HG03558 (cell line): Measurements from ENCODE around the gene POMC.
"Not testable (repeated sequence)": the region's sequence is repeated elsewhere in the genome, so short reads cannot be mapped to it uniquely, and the experiment has no call there.

ENCODE experiments used
- ATAC-seq: cut with Tn5 transposase; IDR thresholded peaks from one replicate; pipeline ENCODE4 v1.9.1; 2021; ENCODE audit warnings: moderate number of reproducible peaks; ENCODE audit not compliant: unreplicated experiment; ENCODE audit errors: extremely low read depth

Gene POMC

DNA sequence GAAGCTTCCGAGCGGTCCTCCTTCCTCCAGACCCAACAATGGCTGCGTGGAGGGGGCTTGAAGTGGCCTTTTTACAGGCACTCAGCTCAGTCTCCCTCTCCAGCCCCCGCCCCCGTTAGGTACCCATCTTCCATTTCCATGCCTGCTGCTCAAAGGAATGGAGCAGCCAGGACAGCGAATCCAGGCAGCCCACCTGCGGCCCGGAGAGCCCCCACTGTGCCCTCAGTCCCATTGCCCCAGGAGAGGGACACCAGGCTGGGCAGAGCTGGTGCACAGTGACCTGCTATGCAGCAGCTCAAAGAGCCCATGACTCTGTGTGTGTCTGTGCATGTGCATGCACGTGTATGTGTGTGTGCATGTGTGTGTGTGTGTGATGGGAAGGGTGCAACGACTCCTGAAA, 10.6 kb upstream of the POMC start:
- no peak for ATAC-seq

DNA sequence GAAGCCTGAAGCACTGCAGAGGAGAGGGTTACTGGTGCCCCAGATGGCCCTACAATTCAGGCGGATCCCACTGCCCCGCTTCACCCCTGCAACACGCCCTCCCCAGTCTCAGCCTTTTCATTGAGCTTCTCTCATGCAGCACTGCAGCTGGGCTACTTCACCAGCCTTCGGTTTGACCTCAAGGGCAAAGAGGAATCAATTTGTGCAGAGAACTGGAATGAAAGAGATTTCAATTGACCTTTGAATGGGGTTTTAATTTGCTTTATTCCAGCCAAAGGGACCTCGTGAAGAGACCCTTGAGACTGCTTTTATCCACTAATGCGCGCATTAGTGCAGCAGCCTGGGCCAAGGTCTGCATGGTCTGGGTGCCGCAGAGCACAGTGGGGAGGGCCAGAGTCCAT, 8.8 kb upstream of the POMC start:
- ATAC-seq, result no peak

DNA sequence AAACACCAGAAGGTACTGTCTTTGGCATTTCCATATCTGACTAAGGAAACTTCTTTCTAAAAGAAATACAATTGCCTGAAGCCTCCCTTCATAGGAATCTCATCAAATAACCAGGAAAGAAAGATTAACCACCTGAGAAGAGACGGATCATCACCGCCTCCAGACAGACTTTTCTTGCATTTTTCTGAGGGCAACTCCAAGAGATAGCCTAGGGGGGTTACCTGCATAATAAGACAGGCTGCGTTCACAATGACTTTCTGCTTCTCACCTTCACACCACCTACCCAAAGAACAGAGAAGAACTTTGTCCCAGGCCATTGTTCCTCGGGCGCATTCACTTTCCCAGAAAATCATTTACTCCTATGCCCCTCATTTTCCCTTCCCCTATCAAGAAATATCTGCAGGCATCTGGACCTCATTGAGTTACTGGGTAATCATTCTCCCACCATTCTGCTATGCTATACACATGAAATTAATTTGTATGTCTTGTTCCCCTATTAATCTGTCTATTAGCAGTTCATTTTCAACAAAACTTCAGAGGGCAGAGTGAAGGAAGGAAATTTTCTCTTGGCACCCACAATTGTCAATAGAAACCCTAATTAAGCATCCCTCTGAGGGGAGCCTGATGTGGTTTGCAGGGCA, 8.3 kb upstream of the POMC start:
- no peak for ATAC-seq

DNA sequence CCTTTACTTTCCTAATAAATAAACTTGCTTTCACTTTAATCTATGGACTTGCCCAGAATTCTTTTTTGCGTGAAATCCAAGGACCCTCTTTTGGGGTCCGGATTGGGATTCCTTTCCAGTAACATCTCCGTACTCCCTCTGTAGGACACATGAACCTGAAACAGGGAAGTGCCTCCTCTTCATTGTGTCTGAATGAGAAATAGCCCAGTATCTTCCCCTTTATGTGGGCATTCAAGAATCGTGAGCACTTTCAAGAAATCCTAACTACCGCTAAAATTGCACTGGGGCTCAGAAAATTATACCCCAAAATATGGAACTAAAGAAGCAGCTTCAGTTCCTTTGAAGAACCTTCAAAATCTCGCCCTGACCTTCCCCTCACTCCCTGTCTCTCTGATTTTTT, 7.8 kb upstream of the POMC start:
- ATAC-seq, result no peak

DNA sequence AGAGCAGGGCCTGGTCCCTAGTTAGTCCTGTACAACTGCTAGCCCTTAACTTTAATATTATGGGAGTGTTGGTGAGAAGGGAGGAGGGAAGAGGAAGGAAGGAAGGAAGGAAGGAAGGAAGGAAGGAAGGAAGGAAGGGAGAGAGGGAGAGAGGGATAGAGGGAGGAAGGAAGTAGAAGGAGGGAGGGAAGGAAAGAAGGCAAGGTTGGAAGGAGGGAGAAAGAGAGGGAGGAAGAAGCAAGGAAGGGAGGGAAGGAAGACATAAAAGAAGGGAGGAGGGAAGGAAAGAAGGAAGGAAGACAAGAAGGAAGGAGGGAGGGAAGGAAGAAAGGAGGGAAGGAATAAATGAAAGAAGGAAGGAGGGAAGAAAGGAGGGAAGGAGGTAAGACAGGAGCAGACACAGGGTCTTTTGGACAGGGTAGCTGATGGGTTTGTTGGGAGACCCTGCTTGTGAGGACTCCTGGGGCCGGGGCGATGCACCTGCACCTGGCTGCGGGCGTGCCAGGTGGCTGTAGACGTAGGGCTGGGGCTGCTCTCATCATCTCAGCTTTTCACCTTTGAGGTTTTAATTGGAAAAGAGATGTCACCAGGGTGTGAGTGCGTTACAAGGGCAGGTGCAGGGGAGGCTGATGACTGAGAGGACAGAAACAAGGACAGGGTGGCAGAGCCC, 5.9 kb upstream of the POMC start:
- no peak for ATAC-seq

DNA sequence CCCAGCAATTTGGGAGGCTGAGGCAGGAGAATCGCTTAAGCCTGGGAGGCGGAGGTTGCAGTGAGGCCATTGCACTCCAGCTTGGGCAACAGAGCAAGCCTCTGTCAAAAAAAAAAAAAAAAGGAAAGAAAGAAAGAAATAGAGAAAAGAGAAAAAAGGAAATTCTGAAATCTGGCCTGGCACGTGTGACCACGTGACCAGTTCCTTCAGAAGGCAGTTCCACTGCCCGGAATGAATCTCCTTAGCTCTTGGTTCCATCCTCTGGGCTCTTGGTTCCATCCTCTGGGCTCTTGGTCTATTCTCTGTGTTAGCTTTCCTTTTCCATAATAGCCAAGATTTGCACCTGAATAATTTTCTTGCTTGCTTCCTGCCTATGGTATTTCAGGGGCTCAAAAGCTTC, 5.3 kb upstream of the POMC start:
- no peak for ATAC-seq

DNA sequence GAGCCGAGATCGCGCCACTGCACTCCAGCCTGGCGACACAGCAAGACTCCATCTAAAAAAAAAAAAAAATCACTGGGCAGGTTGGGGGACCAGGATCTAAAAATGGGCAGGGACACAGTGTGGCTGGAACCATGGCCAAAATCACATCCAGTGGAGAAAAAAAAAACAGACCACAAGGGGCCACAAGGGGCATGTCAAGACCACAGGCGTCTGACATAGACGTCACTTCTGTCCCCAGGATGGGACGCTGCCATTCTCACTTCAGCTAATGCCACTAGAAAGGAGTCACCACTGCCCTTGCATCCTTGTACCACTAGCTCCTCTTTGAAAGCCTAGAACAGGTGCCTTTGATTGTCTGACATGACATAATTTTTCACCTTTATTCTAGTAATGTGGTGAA, 2.5 kb upstream of the POMC start:
- no peak for ATAC-seq

DNA sequence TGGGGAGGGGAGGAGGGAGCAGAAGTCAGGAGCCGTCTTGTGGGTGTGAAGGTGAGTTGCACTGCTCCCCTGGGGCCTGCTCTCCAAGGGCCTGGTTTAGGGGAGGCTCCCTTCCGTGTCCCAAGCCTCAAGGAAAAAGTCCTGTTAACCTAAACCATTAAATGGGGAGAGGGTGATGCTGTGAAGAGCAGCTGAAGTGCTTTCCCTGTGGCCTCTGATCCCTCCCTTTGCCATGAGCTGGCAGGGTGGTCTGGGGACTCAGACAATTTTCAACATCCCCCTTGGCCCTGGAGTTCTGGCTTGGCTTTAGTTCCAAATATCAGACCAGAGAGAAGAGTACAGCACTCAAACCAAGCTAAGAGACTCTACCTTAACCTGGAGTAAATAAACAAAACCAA, 692 bp upstream of the POMC start:
- ATAC-seq, result no peak

DNA sequence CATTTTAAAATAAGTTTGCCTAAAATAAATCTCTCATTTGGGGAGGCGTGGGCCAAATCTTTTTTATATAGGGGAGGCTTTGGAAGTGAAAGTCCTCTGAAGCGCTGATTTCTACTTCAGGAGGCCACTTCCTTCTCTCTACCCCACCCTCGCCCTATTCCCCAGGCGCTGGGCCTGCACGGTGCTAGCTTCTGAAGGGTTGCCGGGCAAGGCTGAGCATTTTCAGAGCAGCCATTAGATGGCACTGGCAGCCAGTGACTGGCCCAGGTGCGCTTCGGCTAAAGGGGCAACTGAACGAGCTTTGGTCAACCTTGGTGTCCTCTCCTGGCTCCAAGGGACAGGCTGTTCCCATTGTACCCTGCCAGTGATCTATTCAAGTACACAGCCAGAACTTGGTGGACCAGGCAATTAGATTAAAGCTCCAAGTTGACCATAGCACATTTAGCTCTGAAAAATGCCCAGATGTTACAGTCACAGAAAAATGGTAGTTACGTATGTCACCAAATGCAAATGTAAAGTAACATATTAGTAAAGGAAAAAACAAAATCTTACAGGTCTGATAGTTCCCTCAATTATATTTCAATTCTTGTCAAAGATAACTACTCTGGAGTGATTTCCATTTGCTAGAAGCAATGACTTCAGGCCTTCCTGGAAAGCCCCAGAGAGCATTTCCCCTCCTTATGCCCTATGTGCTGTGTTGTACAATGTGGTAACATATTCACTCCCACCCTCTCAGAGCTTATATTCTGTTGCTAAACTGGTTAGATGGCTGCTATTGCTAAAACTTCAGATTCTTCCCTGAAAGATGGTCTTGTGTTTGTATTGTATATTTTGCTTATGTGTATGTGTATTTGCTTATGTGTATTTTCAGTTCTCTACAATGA, 2.1 kb downstream of the POMC start:
- peak; percentile 54 for ATAC-seq

DNA sequence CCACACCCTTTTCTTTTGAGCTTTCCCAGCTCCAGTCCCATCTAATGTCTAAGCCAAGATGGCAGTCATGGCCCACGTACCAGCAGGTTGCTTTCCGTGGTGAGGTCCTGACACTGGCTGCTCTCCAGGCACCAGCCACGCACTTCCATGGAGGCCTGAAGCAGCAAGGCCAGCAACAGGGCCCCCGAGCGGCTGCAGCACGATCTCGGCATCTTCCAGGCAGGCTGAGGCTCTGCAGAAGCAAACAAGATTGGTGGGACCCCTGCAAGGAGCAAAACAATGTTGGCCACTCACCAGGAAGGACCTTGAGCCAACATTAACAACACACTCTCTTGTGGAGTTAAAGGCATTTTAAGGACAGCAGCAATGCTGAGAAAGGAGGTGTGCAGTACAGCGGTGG, 3.8 kb downstream of the POMC start:
- ATAC-seq, result no peak

DNA sequence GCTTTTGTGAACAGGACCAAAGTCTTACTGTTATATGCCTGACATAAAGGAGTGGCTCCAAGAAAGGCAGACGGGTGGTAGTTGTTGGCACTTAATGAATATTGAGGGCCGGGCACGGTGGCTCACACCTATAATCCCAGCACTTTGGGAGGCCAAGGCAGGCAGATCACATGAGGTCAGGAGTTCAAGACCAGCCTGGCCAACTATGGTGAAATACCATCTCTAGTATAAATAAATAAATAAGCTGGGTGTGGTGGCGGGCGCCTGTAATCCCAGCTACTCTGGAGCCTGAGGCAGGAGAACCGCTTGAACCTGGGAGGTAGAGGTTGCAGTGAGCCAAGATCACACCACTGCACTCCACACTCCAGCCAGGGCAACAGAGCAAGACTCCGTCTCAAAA, 6.3 kb downstream of the POMC start:
- not testable (repeated sequence) for ATAC-seq

DNA sequence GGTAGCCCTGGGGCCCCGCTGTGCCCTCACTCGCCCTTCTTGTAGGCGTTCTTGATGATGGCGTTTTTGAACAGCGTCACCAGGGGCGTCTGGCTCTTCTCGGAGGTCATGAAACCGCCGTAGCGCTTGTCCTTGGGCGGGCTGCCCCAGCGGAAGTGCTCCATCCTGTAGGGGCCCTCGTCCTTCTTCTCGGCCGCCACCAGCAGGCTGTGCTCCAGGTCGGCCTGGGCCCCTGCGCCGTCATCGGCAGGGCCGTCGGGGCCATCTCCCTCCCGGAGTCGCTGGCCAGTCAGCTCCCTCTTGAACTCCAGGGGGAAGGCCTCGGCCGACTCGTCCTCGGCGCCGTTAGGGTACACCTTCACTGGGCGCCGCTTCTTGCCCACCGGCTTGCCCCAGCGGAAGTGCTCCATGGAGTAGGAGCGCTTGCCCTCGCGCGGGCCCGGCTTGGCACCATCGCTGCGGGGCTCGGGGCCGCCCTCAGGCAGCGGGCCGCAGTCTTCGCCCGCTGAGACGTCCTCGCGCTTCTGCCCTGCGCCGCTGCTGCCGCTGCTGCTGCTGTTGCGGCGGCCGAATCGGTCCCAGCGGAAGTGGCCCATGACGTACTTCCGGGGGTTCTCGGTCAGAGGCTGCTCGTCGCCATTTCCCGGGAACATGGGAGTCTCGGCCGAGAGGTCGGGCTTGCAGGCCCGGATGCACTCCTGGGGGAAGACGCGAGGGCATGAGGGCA, 7.2 kb downstream of the POMC start:
- ATAC-seq, result no peak

DNA sequence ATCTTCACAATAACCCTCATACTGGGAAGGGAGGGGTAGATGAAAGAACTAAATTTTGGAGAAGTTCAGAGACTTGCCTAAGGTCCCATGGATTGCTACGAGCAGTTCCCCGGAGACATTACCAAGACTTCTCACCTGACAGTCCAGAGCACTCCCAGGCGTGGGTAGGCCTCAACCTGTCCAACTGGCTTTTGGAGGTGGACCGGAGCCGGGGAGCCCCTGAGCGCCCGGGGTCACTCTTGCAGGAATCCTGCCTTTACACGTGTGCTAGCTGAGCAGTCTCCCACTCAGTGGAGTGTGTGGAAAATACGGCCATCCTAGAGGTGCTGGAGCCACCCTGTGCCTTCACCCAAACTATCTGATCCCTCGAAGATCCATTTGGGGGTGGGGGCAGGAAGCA, 8.0 kb downstream of the POMC start:
- no peak for ATAC-seq

DNA sequence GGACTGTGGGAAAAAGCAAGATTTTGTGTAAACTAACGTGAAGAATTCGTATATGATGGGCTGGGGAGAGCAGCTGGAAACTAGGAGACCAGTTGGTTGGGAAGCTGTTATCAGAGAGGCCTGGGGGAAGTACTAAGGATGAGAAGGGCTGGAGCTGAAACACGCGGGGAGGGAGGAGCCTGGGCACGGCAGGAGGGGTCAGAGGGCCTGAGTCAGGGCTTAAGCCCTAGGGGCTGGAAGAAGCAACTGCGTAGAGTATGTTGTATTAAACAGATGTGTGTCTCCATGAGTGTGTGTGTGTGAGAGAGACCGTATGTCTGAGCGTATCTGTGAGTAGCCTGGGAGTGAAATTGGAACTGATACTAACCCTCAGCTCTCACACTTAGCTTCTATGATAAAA, 8.4 kb downstream of the POMC start:
- no peak for ATAC-seq

DNA sequence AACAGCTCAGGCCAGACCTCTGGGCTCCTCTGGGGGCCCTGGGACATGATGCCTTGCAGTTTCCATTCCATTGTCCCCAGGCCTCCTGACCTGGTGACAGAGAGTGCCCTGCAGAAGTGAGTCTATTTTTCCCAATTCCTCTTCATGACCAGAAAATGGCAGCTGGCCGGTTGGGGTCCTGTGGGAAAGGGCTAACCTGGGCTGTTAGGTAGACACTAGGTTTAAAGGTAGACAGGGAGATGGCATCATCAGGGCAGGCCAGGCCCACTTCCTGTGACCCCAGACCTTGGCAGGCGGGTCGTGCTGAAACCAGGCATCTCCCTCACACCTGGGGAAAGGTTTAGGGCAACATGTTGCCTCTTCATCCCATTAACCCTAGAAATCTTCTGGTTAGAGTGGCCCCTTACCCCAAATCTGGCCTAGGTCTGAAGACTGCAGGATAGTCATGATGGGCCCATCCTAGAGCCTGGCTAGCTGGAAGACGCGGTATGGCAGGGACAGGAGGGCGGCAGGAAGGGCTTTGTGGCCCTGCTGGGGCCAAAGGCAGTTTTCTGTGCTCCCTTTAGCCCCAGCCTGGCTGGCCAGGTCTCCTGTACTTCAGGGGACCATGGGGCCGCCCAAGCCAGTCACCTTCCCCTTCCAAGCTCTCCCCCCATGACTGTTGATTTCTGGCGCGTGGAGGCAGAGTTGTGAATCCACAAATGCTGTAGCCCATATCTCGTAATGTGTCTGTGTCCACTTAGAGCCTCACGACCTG, 10.1 kb downstream of the POMC start:
- ATAC-seq, result no peak

DNA sequence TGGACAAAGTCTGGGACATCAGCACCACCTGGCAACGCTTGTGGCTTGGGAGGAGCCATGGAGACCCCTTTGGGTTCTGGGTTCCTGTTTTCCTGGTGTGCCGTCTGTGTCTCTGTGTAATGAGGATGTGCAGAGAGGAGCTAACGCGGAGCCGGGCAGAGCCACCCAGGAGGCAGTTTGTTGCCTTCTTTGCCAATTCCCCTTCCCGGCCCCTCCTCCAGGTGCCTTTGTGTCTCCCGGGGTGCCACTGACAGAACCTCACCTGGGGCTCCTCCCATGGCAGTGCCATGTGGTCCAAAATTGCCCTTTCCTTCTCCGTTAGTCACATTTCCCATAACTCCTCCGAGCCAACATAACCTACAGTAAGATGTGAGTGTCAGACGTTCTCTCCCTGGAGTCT, 13.0 kb downstream of the POMC start:
- ATAC-seq, result no peak

DNA sequence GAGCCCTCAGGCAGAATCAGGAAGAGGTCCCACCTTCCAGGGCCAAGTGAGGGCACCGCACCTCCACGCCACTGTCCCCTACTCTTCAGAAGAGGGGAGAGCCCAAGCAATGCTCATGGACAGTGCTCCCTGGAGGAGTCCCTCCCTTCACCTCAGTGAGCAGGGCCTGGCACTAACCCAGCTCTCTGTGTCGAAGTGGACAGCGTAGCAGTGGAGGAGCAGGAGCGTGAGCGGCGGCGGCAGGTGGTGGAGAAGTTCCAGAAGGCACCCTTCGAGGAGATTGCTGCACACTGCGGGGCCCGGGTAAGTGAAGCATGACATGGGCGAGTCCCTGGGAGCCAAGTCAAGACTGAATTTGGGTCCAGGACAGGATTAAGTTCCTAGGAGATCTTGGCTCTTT, 16.7 kb downstream of the POMC start:
- no peak for ATAC-seq

DNA sequence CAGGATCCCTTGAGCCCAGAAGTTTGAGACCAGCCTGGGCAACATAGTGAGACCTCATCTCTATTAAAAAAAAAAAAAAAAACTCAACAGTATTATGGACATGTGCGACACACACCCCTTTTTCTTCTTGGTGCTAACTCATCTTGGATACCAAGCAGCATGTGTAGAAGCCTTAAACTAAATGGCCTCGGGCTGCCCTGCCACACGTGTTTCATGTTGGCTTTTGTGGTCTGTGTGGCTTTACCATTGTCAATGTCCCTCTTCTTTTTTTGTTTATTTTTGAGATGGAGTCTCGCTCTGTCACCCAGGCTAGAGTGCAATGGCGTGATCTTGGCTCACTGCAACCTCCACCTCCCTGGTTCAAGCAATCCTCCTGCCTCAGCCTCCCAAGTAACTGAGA, 17.4 kb downstream of the POMC start:
- ATAC-seq, result not testable (repeated sequence)

DNA sequence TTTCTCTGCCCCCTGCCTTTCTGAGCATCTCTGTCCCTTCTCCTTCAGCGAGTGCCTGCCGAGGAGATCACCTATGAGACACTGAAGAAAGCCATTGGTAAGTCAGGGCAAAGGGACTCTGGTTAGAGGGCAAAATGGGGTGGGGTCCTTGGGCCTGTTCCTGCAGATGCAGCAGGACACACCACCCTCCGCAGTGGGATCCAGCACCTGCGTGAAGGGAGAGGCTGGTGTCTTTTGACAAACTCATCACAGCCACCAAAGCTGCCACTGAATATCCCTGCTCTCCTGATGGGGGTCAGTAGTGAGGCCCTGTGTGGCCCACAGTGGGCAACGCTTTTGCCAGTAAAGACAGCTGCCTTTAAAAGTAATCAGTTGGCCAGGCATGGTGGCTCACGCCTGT, 18.7 kb downstream of the POMC start:
- ATAC-seq, result no peak

DNA sequence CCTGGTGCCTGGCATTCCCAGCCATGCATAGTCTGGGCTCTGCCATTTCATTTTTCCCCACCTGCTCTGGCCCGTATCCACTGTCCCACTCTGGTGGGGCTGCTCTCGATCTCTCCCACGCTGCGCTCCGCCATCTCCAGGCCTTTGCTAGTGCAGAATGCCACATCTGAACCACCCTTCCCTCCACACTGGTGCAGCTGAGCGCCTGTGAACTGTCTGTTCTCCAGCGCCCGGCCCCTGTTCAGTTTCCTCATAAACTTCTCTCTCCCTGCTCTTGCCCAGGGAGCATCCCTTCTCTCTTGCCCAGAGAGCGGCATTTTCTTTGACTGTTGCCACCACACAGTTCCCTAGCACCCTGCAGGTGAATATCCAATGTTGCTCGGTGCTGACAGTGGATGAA, 21.5 kb downstream of the POMC start:
- no peak for ATAC-seq
